ENCODE results near the gene DCAF12. TPM values are rescaled to one million over a fixed set of nuclear protein-coding genes. Genes with fewer than 3 reads are reported as not detected.

Gene DCAF12
- total RNA-seq, 1 experiment from 2014 or later, result 40.2 TPM

DNA sequence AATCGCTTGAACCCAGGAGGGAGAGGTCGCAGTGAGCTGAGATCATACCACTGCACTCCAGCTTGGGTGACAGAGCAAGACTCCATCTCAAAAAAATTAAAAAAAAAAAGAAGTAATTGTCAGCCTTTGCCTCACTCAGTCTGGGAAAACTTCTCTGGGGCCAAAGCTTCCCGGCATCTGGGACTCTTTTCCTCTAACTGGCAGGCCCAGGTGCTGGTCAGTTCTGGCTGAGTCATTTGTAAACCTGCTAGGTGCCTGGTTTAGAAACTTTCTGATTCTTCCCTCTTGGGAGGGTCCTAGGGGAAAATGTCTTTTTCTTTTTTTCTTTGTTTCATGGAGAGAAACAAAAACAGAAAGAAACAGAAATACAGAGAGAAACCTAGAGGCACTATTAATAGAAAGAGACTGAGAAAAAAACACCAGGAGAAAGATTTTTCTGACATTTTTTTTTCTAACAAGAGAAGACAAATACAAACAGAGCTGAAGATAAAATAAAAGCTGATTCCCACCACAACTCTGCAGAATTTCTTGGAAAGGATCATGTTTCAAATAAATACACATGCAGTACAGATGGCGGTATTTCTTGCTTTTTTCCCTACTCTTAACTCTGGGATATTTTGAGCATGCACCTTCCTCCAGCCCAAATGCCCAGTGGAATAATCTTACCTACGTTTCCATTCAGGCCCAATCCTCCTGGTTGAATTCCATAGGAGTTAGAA, 55.7 kb downstream of the DCAF12 start (continued):
- TF ChIP-seq, protein P1, sequence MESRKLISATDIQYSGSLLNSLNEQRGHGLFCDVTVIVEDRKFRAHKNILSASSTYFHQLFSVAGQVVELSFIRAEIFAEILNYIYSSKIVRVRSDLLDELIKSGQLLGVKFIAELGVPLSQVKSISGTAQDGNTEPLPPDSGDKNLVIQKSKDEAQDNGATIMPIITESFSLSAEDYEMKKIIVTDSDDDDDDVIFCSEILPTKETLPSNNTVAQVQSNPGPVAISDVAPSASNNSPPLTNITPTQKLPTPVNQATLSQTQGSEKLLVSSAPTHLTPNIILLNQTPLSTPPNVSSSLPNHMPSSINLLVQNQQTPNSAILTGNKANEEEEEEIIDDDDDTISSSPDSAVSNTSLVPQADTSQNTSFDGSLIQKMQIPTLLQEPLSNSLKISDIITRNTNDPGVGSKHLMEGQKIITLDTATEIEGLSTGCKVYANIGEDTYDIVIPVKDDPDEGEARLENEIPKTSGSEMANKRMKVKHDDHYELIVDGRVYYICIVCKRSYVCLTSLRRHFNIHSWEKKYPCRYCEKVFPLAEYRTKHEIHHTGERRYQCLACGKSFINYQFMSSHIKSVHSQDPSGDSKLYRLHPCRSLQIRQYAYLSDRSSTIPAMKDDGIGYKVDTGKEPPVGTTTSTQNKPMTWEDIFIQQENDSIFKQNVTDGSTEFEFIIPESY (IDR thresholded peaks at IDR 0.05; ENCODE audit: extremely low read depth, insufficient replicate concordance, low read length), result no peak
- TF ChIP-seq YY1 (IDR thresholded peaks at IDR 0.05; ENCODE audit: extremely low read depth, insufficient replicate concordance, low read depth, low read length) (no peak), CEBPB (IDR thresholded peaks at IDR 0.05; ENCODE audit: low read depth) (no peak), FOSL1 (IDR thresholded peaks at IDR 0.05; ENCODE audit: low read depth) (no peak), JUND (IDR thresholded peaks at IDR 0.05) (no peak), MAX (IDR thresholded peaks at IDR 0.05) (no peak), POLR2AphosphoS5 (IDR thresholded peaks at IDR 0.05; ENCODE audit: low read depth, low read length) (no peak), SRF (IDR thresholded peaks at IDR 0.05; ENCODE audit: low read depth) (no peak), SIN3A (IDR thresholded peaks at IDR 0.05; ENCODE audit: low read depth) (no peak), ZNF274 (IDR thresholded peaks at IDR 0.05; ENCODE audit: low read depth, low read length) (no peak), SP1 (IDR thresholded peaks at IDR 0.05; ENCODE audit: low read depth) (no peak), TCF7L2 (IDR thresholded peaks at IDR 0.05; ENCODE audit: borderline replicate concordance, extremely low read depth, insufficient read depth, insufficient read length) (no peak)

DNA sequence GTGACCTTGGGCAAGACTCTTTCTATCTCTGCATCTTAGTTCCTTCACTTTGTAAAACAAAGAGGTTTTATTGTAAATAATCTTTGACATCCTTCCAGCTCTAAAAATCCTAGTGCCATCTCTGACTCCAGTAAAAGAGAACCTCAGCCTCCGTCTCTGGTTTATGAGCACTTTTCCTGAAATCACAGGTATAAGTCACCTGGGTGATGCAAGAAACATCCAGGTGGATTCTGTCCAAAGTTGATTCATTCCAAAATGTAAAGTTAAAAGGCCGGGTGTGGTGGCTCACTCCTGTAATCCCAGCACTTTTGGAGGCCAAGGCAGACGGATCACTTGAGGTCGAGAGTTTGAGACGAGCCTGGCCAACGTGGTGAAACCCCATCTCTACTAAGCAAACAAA, 56.7 kb downstream of the DCAF12 start:
- CTCF ChIA-PET, result no interaction called here
- no peak overlapping the region for H2AFZ ChIP-seq (ENCODE audit: low read depth, low read length, poor library complexity, severe bottlenecking)
- no peak overlapping the region for H3K4me2 ChIP-seq (ENCODE audit: low read length)
- RAD21 ChIA-PET (ENCODE audit: low non-redundant PET in 1 of 2, low total read pairs in 2 of 2, uncharacterized antibody in 2 of 2, unreplicated experiment in 2 of 2), result no interaction called here
- POLR2A ChIA-PET, result no interaction called here
- H3K27ac ChIP-seq (ENCODE audit: low read depth, low read length), result no peak overlapping the region
- ATAC-seq (no peak), DNase-seq (ENCODE audit: low read depth, low spot score) (no peak)
- H3K79me2 ChIP-seq (ENCODE audit: insufficient read depth, low read length), result no peaks in the 10 kb centered on the region
- no peak overlapping the region for H3K4me3 ChIP-seq (replicated peaks in 1 of 2; ENCODE audit: low read depth in 1 of 2, low read length in 2 of 2)
- H3K9me3 ChIP-seq (ENCODE audit: control insufficient read depth in 1 of 2, insufficient read depth in 1 of 2, low read depth in 1 of 2, low read length in 2 of 2), result no peaks in the 10 kb centered on the region
- intact Hi-C loops (cut with micrococcal nuclease), result loop anchor here (5.0 to 10.0 kb wide), 2 partner anchors 255 to 333 kb away; partner anchors contain the start of gene UBE2R2
- H3K36me3 ChIP-seq (ENCODE audit: control insufficient read depth in 1 of 2, insufficient read depth in 2 of 2, low read length in 2 of 2), result no peaks in the 10 kb centered on the region
- H3K9me2 ChIP-seq (ENCODE audit: insufficient read depth), result no peaks in the 10 kb centered on the region
- no peaks in the 10 kb centered on the region for H3K27me3 ChIP-seq (ENCODE audit: insufficient read depth, low read length)
- no peak overlapping the region for H3K9ac ChIP-seq (ENCODE audit: low read length)
- H4K20me1 ChIP-seq (ENCODE audit: insufficient read depth), result no peaks in the 10 kb centered on the region
- BruUV-seq (replicated peaks), result no TSS peak
- H3K4me1 ChIP-seq (ENCODE audit: control insufficient read depth in 1 of 2, insufficient read depth in 2 of 2, low read length in 2 of 2), result peaks cover 17 to 24% of the 10 kb centered on the region in 2 experiments
- TF ChIP-seq CTCF (IDR thresholded peaks at IDR 0.05 in 2 of 3, conservative IDR thresholded peaks at IDR 0.05 in 1 of 3; ENCODE audit: borderline replicate concordance in 1 of 3, insufficient read depth in 1 of 3, low read depth in 2 of 3, low read length in 2 of 3) (no peak), EZH2 (IDR thresholded peaks at IDR 0.05) (no peak), JUND (IDR thresholded peaks at IDR 0.05) (no peak), CBX3 (IDR thresholded peaks at IDR 0.05; ENCODE audit: low read depth) (no peak), MAX (IDR thresholded peaks at IDR 0.05) (no peak), ZFX (IDR thresholded peaks at IDR 0.05) (no peak), SP1 (IDR thresholded peaks at IDR 0.05; ENCODE audit: low read depth) (no peak), EGR1 (IDR thresholded peaks at IDR 0.05; ENCODE audit: low read depth) (no peak), TCF7L2 (IDR thresholded peaks at IDR 0.05; ENCODE audit: borderline replicate concordance, extremely low read depth, insufficient read depth, insufficient read length) (no peak), ATF3 (IDR thresholded peaks at IDR 0.05) (no peak), EZH2phosphoT487 (IDR thresholded peaks at IDR 0.05; ENCODE audit: borderline replicate concordance) (no peak), POLR2A (IDR thresholded peaks at IDR 0.05; ENCODE audit: borderline replicate concordance, extremely low read depth, insufficient read depth, insufficient read length) (no peak), FOSL1 (IDR thresholded peaks at IDR 0.05; ENCODE audit: low read depth) (no peak), SRF (IDR thresholded peaks at IDR 0.05; ENCODE audit: low read depth) (no peak), RAD21 (IDR thresholded peaks at IDR 0.05; ENCODE audit: low read depth) (no peak)
